Progenitor cell of endocrine pancreas (in vitro differentiated cells): ENCODE measurements around the gene CAMK1D. TPM values are rescaled to one million over a fixed set of nuclear protein-coding genes. Genes with fewer than 3 reads are reported as not detected.
A peak's percentile ranks its signal among the peaks of the same experiment; 100 is the strongest.
"Not testable (repeated sequence)": the region's sequence is repeated elsewhere in the genome, so short reads cannot be mapped to it uniquely, and the experiment has no call there.

Experiments used
- DNase-seq: peaks from one replicate; pipeline ENCODE4 v3.0.0; 2021; ENCODE audit warnings: low spot score; ENCODE audit not compliant: unreplicated experiment
- H3K27ac Mint-ChIP-seq: 2 replicates; pipeline ENCODE4 v1.8.0; 2021; ENCODE audit warnings: mild to moderate bottlenecking, moderate library complexity, mixed read lengths
- H3K27me3 Mint-ChIP-seq: 2 replicates; pipeline ENCODE4 v1.8.0; 2021; ENCODE audit warnings: mixed read lengths
- H3K36me3 Mint-ChIP-seq: 2 replicates; pipeline ENCODE4 v1.8.0; 2022; ENCODE audit warnings: mixed read lengths; ENCODE audit not compliant: insufficient read depth
- H3K4me1 Mint-ChIP-seq: 2 replicates; pipeline ENCODE4 v1.8.0; 2021; ENCODE audit warnings: low read depth, mixed read lengths
- H3K4me3 Mint-ChIP-seq: 2 replicates; pipeline ENCODE4 v1.8.0; 2021; ENCODE audit warnings: low read depth, mild to moderate bottlenecking, moderate library complexity, mixed read lengths
- H3K9me3 Mint-ChIP-seq: 2 replicates; pipeline ENCODE4 v1.8.0; 2021; ENCODE audit warnings: low read depth, mixed read lengths
- long read RNA-seq: library from polyadenylated mRNA; unstranded; transcript quantifications from one replicate; pipeline ENCODE4 v2.0.0, GENCODE V29; 2020
- total RNA-seq: library from RNA; stranded (reverse); gene quantifications from 2 replicates; pipeline ENCODE4 v1.2.1, GENCODE V29; 2021
- TF ChIP-seq, protein P1 (sequence below): fragments of 200-600 bp; sonication (generic); IDR thresholded peaks from one replicate; pipeline ENCODE4 v1.5.0; 2021; ENCODE audit warnings: antibody characterized with exemption, mild to moderate bottlenecking; ENCODE audit not compliant: unreplicated experiment

Gene CAMK1D
- total RNA-seq, result 8.5 and 10.8 TPM in 2 replicates
- long read RNA-seq, partial matches to known transcripts, result 4 of 13 reads
- long read RNA-seq, other reads (novel, unspliced or antisense), result 9 of 13 reads

DNA sequence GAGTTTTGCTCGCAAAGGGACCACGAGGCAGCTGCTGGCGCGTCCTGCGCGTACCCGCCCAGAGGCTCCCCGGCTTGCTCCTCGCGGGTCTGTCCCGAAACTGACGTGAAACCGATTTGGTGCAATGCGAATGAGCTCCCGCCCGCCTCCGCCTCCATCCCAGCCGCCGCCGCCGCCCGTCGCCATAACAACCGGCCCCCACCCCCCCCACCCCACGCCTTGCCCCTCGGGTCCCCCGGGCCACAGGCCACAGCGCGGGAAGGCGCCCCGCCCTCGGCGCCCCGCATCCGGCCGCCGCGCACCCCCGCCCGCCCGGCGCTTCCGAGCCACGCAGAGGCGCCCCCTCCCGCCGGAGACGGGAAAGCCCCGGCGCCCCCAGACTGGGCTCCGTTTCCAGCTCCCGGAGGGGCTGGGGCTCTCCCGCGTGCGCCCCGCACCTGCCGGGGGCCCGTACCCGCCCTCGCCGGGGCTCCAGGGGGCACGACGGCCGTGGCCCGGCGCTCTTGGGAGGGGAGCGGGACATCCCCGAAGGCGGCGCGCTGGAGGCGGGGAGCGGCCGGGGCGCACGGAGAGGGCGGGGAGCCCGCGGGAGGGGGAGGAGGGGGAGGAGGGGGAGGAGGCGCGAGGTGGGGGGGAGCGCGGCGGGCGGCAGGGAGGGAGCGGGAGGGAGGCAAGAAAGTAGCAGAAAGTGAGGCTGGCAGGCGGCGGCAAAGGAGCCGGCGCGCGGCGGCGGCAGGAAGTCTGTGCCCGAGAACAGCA lies at the start of gene CAMK1D:
Gene CAMK1D (plus strand): TSS at position 678 of the 759 bp plus-strand sequence.
- peak; percentile 36 for DNase-seq
- Mint-ChIP-seq H3K27me3 (peaks cover 59% of the 10 kb centered on the region), H3K4me1 (peaks cover 19% of the 10 kb centered on the region), H3K4me3 (peak within 1 kb of the TSS; percentile 91), H3K27ac (peak within 1 kb of the TSS; percentile 90), H3K36me3 (no peaks in the 10 kb centered on the region), H3K9me3 (no peaks in the 10 kb centered on the region)
- TF ChIP-seq, protein P1, sequence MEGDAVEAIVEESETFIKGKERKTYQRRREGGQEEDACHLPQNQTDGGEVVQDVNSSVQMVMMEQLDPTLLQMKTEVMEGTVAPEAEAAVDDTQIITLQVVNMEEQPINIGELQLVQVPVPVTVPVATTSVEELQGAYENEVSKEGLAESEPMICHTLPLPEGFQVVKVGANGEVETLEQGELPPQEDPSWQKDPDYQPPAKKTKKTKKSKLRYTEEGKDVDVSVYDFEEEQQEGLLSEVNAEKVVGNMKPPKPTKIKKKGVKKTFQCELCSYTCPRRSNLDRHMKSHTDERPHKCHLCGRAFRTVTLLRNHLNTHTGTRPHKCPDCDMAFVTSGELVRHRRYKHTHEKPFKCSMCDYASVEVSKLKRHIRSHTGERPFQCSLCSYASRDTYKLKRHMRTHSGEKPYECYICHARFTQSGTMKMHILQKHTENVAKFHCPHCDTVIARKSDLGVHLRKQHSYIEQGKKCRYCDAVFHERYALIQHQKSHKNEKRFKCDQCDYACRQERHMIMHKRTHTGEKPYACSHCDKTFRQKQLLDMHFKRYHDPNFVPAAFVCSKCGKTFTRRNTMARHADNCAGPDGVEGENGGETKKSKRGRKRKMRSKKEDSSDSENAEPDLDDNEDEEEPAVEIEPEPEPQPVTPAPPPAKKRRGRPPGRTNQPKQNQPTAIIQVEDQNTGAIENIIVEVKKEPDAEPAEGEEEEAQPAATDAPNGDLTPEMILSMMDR, result peak; percentile 44

DNA sequence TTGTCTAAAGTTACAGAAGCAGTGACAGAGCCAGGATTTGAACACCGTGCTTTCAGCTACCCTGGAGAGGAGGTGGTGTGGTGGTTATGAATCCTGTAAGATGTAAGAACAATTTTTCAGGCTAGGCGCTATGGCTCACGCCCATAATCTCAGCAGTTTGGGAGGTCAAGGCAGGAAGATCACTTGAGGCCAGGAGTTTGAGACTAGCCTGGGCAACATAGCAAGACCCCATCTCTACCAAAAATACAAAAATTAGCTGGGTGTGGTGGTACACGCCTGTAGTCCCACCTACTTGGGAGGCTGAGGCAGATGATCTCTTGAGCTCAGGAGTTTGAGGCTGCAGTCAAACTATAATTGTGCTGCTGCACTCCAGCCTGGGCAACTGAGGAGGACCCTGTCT lies 48.3 kb upstream of the CAMK1D start:
- H3K4me1 Mint-ChIP-seq, result not testable (repeated sequence)

DNA sequence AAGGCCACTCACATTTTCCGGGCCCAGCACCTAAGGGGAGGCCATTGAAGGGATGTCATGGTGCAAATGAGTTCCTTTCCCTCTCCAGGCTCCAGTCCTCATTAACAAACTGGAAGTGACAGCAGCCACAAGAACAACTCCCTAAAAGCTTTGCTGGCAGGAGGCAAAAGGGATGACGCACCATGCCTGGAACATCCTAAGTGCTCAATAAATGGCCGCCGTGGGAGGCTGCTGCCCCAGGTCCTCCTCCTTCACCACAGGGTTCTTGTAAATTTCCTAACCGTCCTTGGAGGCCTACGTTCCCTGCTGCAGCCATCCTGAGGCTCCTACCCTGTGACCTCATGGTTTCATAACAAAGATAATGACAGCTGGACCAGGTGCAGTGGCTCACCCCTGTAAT lies 41.3 kb upstream of the CAMK1D start:
- Mint-ChIP-seq H3K27me3 (no peaks in the 10 kb centered on the region), H3K4me1 (no peaks in the 10 kb centered on the region), H3K9me3 (peaks cover 4% of the 10 kb centered on the region), H3K36me3 (no peaks in the 10 kb centered on the region), H3K27ac (no peak overlapping the region), H3K4me3 (no peak overlapping the region)
- TF ChIP-seq, protein P1, result no peak
- DNase-seq, result no peak

More for the DNA sequence above, 48.3 kb upstream of the CAMK1D start:
- not testable (repeated sequence) for H3K9me3 Mint-ChIP-seq, H3K4me3 Mint-ChIP-seq, H3K27ac Mint-ChIP-seq, H3K36me3 Mint-ChIP-seq, DNase-seq, H3K27me3 Mint-ChIP-seq

DNA sequence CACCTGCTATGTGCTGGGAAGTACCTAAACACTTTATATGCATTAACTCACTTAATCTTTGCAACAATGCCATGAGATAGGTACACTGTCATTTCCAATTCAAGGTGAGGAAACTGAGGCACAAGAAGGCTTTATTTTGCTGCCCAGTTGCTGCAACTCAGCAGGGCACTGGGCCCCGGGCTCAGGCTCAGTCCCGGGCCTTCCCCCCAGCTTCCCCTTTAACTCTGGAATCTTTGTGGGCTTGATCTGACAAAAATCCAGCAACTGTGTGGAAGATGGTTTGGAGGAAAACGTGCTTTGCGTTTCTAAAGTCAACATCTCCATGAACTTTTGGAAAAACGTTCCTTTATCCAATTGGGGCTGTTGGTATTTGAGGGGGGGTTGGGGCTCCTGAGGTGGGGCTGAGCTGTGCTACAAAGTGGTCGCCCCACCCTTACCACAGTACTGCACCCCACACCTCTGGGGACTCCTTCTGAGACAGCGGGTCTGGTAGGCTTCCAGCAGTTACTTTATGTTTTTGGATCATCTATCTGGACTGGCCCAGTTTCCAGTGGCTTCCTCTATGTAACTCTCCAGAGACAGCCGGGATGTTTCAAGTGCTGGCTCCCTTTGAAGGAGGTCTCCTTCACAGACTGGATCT lies 40.5 kb upstream of the CAMK1D start:
- Mint-ChIP-seq H3K4me1 (no peaks in the 10 kb centered on the region), H3K9me3 (peaks cover 4% of the 10 kb centered on the region), H3K27ac (no peak overlapping the region), H3K27me3 (no peaks in the 10 kb centered on the region), H3K36me3 (no peaks in the 10 kb centered on the region), H3K4me3 (no peak overlapping the region)
- TF ChIP-seq, protein P1, result no peak
- no peak for DNase-seq

DNA sequence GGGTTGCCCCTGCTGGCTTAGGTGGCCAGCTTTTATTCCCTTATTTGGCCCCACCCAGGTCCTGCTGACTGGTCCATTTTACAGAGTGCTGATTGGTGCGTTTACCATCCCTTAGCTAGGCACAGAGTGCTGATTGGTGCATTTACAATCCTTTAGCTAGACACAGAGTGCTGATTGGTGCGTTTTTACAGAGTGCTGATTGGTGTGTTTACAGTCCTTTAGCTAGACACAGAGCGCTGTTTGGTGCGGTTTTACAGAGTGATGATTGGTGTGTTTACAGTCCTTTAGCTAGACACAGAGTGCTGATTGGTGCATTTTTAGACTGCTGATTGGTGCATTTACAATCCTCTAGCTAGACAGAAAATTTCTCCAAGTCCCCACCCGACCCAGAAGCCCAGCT lies 39.6 kb upstream of the CAMK1D start:
- H3K9me3 Mint-ChIP-seq, H3K27me3 Mint-ChIP-seq, H3K27ac Mint-ChIP-seq, H3K36me3 Mint-ChIP-seq, H3K4me3 Mint-ChIP-seq, H3K4me1 Mint-ChIP-seq, DNase-seq: not testable (repeated sequence)

DNA sequence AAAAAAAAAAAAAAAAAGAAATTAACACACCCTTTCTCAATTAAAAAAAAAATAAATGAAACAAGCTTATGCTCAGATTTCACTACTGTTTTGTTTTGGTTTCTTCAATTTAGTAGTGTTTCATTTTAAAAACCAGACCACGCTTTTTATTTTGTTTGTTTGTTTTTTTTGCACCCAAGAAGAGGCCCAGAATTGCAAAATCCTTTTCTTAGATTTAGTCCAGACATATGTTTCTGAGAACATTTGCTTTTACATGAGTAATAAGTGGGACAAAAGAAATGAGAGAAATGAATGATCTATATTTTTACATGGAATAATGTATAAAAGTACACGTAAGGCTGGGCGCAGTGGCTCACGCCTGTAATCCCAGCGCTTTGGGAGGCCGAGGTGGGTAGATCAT lies 34.5 kb upstream of the CAMK1D start:
- Mint-ChIP-seq H3K4me3 (no peak overlapping the region), H3K36me3 (no peaks in the 10 kb centered on the region), H3K9me3 (peaks cover under 1% of the 10 kb centered on the region), H3K27ac (no peak overlapping the region), H3K4me1 (no peaks in the 10 kb centered on the region), H3K27me3 (no peaks in the 10 kb centered on the region)
- DNase-seq, result no peak
- TF ChIP-seq, protein P1, result no peak
